VCaP (cell line): Measurements from ENCODE around the gene TMEM117.
"Not testable (repeated sequence)": the region's sequence is repeated elsewhere in the genome, so short reads cannot be mapped to it uniquely, and the experiment has no call there.

Experiments
- H3K27ac ChIP-seq: fragments of 450-650 bp; 2 replicates; pipeline ENCODE4 v1.5.1; 2017
- TF ChIP-seq, protein P1 (sequence below): fragments of 450-650 bp; conservative IDR thresholded peaks from 2 replicates; pipeline ENCODE4 v1.5.1; 2017; ENCODE audit warnings: mild to moderate bottlenecking, moderate library complexity

The TMEM117 gene

DNA sequence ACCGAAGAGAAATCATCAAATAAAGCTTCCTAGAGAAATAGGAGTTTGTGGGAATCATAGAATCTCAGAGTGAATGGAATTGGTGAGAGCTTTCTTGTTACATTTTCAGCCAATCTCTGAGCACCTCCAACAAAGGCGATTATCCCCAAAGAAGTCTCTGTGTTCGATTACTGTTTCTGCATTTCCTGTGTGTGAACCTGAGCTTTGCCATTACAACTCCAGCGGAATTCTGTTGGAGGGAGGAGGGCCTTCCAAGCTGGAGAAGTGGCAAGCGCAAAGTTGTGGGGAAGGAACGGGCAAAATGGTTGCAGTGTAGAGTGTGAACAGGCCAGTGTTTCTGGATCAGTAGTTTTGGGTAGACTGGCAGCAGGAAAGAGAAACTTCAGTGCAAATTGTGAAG, 23.1 kb downstream of the TMEM117 start:
- TF ChIP-seq, protein P1, sequence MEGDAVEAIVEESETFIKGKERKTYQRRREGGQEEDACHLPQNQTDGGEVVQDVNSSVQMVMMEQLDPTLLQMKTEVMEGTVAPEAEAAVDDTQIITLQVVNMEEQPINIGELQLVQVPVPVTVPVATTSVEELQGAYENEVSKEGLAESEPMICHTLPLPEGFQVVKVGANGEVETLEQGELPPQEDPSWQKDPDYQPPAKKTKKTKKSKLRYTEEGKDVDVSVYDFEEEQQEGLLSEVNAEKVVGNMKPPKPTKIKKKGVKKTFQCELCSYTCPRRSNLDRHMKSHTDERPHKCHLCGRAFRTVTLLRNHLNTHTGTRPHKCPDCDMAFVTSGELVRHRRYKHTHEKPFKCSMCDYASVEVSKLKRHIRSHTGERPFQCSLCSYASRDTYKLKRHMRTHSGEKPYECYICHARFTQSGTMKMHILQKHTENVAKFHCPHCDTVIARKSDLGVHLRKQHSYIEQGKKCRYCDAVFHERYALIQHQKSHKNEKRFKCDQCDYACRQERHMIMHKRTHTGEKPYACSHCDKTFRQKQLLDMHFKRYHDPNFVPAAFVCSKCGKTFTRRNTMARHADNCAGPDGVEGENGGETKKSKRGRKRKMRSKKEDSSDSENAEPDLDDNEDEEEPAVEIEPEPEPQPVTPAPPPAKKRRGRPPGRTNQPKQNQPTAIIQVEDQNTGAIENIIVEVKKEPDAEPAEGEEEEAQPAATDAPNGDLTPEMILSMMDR: no peak
- peak overlapping the region; percentile 39; the same call in 1 of the 2 replicates for H3K27ac ChIP-seq

DNA sequence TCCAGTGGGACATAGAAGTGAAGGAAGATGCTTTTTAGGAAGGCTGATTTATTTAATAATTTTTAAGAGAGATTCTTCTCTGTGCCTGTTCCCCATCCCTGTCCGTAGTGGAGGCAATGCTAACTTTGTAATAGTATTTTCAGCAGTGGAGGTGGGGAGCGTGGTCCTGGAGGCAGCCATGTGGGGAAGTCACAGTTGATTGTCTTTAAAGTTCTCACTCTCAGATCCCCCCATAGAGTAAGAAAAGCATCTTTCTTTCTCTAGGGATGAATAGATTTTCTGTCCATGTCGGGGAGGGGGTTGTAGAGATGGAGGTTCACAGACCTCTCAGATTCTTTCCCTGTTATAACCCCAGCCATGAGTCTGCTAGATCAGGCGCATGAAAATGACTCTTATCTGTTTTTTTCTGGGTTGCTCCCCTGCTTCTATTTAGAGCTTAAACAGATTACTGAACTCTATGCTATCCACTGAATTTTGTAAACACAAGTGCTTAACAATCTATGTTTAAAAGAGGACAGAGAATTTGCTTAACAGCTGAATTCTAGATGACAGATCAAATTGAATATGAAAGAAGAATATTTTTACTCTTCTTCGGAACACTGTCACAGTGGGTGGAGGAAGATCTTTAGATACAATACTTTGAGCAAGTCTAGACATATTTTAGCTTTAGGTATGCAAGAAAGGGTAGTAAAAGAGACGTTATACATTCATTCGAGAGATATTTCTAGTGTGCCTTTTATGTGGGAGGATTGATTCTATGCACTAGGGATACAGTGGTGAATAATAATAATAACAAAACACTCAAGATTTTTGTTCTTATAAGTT, 25.3 kb downstream of the TMEM117 start:
- TF ChIP-seq, protein P1: no peak

DNA sequence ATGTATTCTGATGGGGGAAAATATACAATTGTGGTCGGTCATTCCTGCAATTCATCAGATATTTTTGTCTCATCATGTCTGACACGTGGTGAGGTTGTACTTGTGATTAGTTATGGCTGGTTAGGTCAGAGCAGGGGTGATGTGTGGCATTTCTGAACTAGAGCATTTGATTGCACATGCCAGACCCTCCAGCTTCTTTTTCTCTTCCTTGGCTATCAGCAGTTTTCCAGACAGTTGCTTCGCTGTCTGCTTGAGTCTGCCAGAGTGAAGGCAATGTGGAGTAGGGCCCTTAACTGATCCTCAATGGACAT, 25.9 kb downstream of the TMEM117 start:
- TF ChIP-seq, protein P1: no peak
- H3K27ac ChIP-seq: no peak overlapping the region

More for the DNA sequence above, 25.3 kb downstream of the TMEM117 start:
- no peak overlapping the region for H3K27ac ChIP-seq

DNA sequence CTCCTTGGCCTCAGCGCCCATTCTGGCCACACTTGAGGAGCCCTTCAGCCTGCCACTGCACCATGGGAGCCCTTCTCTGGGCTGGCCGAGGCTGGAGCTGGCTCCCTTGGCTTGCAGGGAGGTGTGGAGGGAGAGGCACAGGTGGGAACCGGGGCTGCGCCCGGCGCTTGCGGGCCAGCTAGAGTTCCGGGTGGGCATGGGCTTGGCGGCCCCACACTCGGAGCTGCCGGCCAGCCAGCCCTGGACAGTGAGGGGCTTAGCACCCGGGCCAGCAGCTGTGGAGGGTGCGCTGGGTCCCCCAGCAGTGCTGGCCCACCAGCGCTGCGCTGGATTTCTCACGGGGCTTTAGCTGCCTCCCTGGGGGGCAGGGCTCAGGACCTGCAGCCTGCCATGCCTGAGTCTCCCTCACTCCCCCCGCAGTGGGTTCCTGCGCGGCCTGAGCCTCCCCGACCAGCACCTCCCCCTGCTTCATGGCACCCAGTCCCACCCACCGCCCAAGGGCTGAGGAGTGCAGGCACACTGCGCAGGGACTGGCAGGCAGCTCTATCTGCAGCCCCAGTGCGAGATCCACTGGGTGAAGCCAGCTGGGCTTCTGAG, 28.0 kb downstream of the TMEM117 start:
- TF ChIP-seq, protein P1: no peak
- no peak overlapping the region for H3K27ac ChIP-seq

DNA sequence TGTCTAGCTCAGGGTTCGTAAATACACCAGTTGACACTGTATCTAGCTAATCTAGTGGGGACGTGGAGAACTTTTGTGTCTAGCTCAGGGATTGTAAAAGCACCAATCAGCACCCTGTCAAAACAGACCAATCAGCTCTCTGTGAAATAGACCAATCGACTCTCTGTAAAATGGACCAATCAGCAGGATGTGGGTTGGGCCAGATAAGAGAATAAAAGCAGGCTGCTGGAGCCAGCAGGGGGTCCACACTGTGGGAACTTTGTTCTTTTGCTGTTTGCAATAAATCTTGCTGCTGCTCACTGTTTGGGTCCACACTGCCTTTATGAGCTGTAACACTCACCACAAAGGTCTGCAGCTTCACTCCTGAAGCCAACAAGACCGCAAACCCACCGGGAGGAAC, 28.7 kb downstream of the TMEM117 start:
- H3K27ac ChIP-seq: not testable (repeated sequence)

DNA sequence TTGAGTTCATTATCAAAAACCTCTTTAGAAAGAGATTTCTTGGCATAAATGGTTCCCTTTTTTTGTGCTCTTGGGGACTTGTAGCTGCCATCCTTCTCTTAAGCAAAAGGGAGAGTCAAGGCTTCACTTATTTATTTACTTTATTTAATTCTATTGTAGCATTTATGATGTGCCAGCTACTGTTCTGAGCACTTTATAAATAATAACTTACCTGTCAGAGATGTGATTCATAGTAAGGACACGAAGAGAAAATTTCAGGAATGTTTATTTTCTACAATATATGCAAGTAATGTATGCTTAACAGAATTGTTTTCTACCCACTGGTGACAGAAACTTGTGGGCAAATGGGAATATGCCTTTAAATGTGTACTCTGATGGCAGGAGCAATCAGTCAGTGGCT, 33.3 kb downstream of the TMEM117 start:
- no peak overlapping the region for H3K27ac ChIP-seq
- TF ChIP-seq, protein P1: no peak

DNA sequence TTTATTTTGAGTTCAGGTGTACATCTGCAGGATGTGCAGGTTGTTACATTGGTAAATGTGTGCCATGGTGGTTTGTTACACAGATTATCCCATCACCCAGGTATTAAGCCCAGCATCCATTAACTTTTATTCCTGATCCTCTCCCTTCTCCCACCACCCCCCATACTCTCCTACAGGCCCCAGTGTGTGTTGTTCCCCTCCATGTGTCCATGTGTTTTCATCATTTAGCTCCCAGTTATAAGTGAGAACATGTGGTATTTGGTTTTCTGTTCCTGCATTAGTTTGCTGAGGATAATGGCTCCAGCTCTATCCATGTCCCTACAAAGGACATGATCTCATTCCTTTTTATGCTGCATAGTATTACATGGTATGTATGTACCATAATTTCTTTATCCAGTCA, 33.9 kb downstream of the TMEM117 start:
- H3K27ac ChIP-seq: not testable (repeated sequence)

DNA sequence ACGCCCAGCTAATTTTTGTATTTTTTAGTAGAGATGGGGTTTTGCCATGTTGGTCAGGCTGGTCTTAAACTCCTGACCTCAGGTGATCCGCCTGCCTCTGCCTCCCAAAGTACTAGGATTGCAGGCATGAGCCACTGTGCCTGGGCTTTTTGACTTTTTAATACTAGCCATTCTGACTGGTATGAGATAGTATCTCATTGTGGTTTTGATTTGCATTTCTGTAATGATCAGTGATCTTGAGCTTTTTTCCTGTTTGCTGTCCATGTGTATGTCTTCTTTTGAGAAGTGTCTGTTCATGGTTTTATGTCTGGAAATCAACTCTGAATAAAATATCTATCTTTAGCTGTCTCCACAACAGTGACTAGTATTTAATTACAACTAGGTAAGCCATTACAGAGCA, 35.4 kb downstream of the TMEM117 start:
- not testable (repeated sequence) for H3K27ac ChIP-seq

DNA sequence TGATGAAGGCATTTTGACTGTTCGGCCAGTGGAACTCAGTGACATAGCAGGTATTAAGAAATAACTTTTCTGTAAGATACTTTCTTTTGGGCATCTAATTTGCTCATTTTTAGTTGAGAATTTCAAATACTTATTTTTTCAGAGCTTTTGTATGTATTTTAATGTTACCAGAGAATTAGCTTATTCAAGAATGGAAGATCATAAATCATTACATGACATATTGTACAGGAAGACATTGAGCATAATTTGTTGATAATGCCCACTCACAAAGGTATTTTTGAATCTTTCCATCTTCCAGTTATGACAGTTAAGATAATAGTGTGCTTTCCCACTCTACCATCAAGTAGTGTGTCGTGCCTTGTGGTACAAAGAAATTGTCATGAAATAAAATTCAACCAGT, 36.5 kb downstream of the TMEM117 start:
- TF ChIP-seq, protein P1: no peak
- no peak overlapping the region for H3K27ac ChIP-seq
